GM10266 (cell line): ENCODE measurements around the gene NRROS.

Experiments
- DNase-seq: peaks from one replicate; pipeline ENCODE4 v3.0.0; 2012; ENCODE audit errors: extremely low spot score
- TF ChIP-seq, protein P1 (sequence below): IDR thresholded peaks from 2 replicates; pipeline ENCODE4 v1.5.1; 2012; ENCODE audit warnings: mild to moderate bottlenecking, low read depth; ENCODE audit not compliant: control insufficient read depth, insufficient read depth; ENCODE audit errors: missing control alignments

Gene NRROS

DNA sequence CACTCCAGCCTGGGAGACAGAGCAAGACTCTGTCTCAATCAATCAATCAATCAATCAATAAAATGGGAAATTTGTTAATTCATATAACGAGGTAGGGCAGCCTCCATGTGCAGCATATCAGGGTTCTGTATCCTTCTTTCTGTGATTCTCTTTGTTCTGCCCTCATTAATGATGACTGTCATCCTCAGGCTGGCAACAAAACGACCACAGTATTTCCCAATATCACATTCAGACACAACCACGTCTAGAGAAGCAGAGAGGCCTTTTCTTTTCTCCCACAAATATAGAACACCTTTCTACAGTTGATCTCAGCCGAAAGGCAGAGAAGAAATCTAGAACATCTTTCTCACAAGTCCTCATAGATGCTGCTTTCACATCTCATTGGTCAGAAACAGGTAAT, 61.3 kb downstream of the NRROS start:
- no peak for DNase-seq
- TF ChIP-seq, protein P1, sequence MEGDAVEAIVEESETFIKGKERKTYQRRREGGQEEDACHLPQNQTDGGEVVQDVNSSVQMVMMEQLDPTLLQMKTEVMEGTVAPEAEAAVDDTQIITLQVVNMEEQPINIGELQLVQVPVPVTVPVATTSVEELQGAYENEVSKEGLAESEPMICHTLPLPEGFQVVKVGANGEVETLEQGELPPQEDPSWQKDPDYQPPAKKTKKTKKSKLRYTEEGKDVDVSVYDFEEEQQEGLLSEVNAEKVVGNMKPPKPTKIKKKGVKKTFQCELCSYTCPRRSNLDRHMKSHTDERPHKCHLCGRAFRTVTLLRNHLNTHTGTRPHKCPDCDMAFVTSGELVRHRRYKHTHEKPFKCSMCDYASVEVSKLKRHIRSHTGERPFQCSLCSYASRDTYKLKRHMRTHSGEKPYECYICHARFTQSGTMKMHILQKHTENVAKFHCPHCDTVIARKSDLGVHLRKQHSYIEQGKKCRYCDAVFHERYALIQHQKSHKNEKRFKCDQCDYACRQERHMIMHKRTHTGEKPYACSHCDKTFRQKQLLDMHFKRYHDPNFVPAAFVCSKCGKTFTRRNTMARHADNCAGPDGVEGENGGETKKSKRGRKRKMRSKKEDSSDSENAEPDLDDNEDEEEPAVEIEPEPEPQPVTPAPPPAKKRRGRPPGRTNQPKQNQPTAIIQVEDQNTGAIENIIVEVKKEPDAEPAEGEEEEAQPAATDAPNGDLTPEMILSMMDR = no peak

DNA sequence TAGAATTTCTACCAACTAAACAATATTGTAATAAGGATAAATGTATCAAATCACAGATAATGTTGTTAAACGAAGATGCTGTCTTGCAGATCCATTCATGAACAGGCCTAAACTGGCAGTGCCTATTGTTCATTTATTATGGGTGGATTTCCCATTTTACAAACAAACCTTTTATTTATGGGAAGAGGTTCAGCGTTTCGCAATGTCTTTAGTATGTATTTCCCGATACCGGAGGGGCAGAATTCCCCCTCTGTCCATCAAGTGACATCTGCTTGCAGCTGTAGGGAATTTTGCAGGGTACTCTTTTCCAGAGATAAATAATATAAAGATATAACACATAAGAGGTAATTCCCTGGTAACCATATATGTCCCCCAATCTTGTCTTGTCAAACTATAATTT, 66.8 kb downstream of the NRROS start:
- TF ChIP-seq, protein P1 = no peak
- DNase-seq = no peak

DNA sequence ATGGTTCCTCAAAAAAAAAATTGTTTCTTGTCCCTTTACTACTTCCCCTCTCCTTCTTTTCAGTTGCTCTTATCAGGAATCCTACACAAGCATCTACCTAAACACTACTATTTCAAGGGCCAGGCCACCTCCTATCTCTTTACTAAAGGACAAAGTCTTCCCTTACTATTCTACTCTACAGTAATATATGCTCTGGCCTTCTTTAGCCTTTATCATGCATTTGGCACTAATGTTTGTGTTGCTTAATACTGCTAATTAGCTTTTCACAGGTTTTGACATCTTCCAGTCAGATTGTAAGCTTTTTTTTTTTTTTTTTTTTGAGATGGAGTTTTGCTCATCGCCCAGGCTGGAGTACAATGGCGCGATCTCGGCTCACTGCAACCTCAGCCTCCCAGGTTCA, 67.2 kb downstream of the NRROS start:
- no peak for DNase-seq
- TF ChIP-seq, protein P1 = no peak

DNA sequence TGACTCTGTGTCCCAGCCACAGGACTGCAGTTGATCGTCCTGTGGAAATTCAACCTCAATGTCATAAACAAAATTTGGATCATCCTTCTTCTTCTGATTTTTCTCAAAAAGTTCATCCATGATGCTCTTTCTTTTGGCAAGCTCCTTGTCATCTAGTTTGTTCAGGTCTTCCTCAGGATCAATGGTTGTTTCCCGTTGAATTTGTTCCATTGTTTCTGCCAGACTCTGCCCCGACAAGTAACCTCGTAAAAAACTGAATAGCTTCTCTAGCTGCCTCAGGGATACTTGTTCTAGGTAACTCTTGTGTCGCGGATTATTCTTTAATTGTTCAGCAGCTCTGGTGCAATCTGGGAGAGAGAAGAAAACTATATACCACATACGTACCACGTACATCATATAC, 68.1 kb downstream of the NRROS start:
- TF ChIP-seq, protein P1 = no peak
- DNase-seq = no peak

DNA sequence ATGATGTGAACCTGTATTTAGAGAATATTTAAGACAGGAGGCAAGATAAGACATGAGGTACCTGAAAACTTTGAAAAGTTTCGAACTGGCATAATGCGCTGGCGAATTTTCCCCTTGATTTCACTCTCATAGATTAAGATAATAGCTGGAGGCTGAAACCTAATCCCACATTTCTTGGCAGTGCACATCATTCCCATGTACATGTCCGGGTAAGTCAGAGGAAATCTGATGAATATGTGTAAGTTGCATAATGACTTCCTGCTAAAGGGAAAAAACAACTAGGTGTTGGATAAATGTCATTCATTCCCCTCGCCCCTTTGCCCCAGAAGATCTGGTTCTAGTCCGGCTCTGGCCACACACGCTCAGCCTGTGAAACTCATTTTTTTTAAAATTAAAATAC, 69.0 kb downstream of the NRROS start:
- TF ChIP-seq, protein P1 = no peak

More for the DNA sequence above, 69.0 kb downstream of the NRROS start:
- no peak for DNase-seq
